ENCODE data around the gene BCAS1. TPM values are rescaled to one million over a fixed set of nuclear protein-coding genes. Genes with fewer than 3 reads are reported as not detected.

The BCAS1 gene
- total RNA-seq, 5 donors from 2014 or later (not counting 1 experiment from before 2014, with no cell fraction given) = 0.26 to 0.76 (median 0.51) TPM; not detected in 1

- ChIA-PET CTCF (no interaction called here), POLR2A (no interaction called here)
- Histone ChIP-seq H3K4me1 (ENCODE audit: control insufficient read depth in 1 of 2, extremely low read depth in 1 of 2, insufficient read depth in 2 of 2, low read length in 2 of 2) (no peaks in the 10 kb centered on the region), H3K27me3 (replicated peaks in 1 of 2; ENCODE audit: control insufficient read depth in 2 of 2, extremely low read depth in 1 of 2, insufficient read depth in 2 of 2, low read length in 1 of 2) (peaks cover 2% of the 10 kb centered on the region in 2 experiments), H3K9me3 (no peaks in the 10 kb centered on the region), H3K4me3 (ENCODE audit: control insufficient read depth in 1 of 2, extremely low read depth in 1 of 2, low read length in 1 of 2) (no peak overlapping the region), H3K27ac (ENCODE audit: low read length) (no peak overlapping the region), H3K36me3 (ENCODE audit: control insufficient read depth in 2 of 2, extremely low read depth in 1 of 2, insufficient read depth in 1 of 2, low read length in 1 of 2) (no peaks in the 10 kb centered on the region)
- no peaks in the 10 kb centered on the region for H3K36me3 Mint-ChIP-seq
- H3K27me3 Mint-ChIP-seq = peaks cover 13 to 15% of the 10 kb centered on the region in 2 donors
- DNase-seq = no peak
- no peak for ATAC-seq (replicated peaks in 1 of 4)
- H3K9me3 Mint-ChIP-seq = peaks cover 0 to 3% (median 3%) of the 10 kb centered on the region in 3 donors
- WGBS (ENCODE audit: insufficient coverage) = no CpG with 5 or more reads among the region's 1 CpG
- no peak overlapping the region for H3K4me3 Mint-ChIP-seq
- no peaks in the 10 kb centered on the region for H3K4me1 Mint-ChIP-seq
- no peak overlapping the region for H3K27ac Mint-ChIP-seq
Observed at GRCh38 chr20:54108817-54109216, 38.4 kb upstream of the BCAS1 start.

- POLR2A ChIA-PET = no interaction called here
- Histone ChIP-seq H3K27me3 (replicated peaks in 1 of 2; ENCODE audit: control insufficient read depth in 2 of 2, extremely low read depth in 1 of 2, insufficient read depth in 2 of 2, low read length in 1 of 2) (peaks cover 2% of the 10 kb centered on the region in 2 experiments), H3K9me3 (no peaks in the 10 kb centered on the region), H3K36me3 (ENCODE audit: control insufficient read depth in 2 of 2, extremely low read depth in 1 of 2, insufficient read depth in 1 of 2, low read length in 1 of 2) (no peaks in the 10 kb centered on the region), H3K4me1 (ENCODE audit: control insufficient read depth in 1 of 2, extremely low read depth in 1 of 2, insufficient read depth in 2 of 2, low read length in 2 of 2) (no peaks in the 10 kb centered on the region), H3K27ac (ENCODE audit: low read length) (no peak overlapping the region), H3K4me3 (ENCODE audit: control insufficient read depth in 1 of 2, extremely low read depth in 1 of 2, low read length in 1 of 2) (no peak overlapping the region)
- Mint-ChIP-seq H3K4me3 (no peak overlapping the region), H3K27me3 (peaks cover 9 to 10% of the 10 kb centered on the region in 2 donors), H3K9me3 (peaks cover 0 to 3% (median 3%) of the 10 kb centered on the region in 3 donors), H3K36me3 (no peaks in the 10 kb centered on the region), H3K4me1 (no peaks in the 10 kb centered on the region), H3K27ac (no peak overlapping the region)
- no peak for ATAC-seq (replicated peaks in 1 of 4)
- CTCF ChIA-PET = no interaction called here
- DNase-seq = no peak
Observed at GRCh38 chr20:54108326-54108642, 37.9 kb upstream of the BCAS1 start.

- POLR2A ChIA-PET = no interaction called here
- H3K4me1 ChIP-seq (ENCODE audit: control insufficient read depth in 1 of 2, extremely low read depth in 1 of 2, insufficient read depth in 2 of 2, low read length in 2 of 2) = no peaks in the 10 kb centered on the region
- Mint-ChIP-seq H3K27me3 (peaks cover 8 to 9% of the 10 kb centered on the region in 2 donors), H3K4me1 (no peaks in the 10 kb centered on the region), H3K4me3 (no peak overlapping the region), H3K36me3 (no peaks in the 10 kb centered on the region), H3K9me3 (peaks cover 0 to 3% (median 3%) of the 10 kb centered on the region in 3 donors), H3K27ac (no peak overlapping the region)
- CTCF ChIA-PET = no interaction called here
- DNase-seq (no peak), ATAC-seq (replicated peaks in 1 of 4) (no peak)
- peaks cover 2% of the 10 kb centered on the region in 2 experiments for H3K27me3 ChIP-seq (replicated peaks in 1 of 2; ENCODE audit: control insufficient read depth in 2 of 2, extremely low read depth in 1 of 2, insufficient read depth in 2 of 2, low read length in 1 of 2)
- H3K36me3 ChIP-seq (ENCODE audit: control insufficient read depth in 2 of 2, extremely low read depth in 1 of 2, insufficient read depth in 1 of 2, low read length in 1 of 2) = no peaks in the 10 kb centered on the region
- no peak overlapping the region for H3K27ac ChIP-seq (ENCODE audit: low read length)
- WGBS (ENCODE audit: insufficient coverage) = 78% methylated on average over 4 of the region's 7 CpGs
- H3K9me3 ChIP-seq = no peaks in the 10 kb centered on the region
- H3K4me3 ChIP-seq (ENCODE audit: control insufficient read depth in 1 of 2, extremely low read depth in 1 of 2, low read length in 1 of 2) = no peak overlapping the region
Observed at GRCh38 chr20:54107600-54108325, 37.4 kb upstream of the BCAS1 start.

- no peak overlapping the region for H3K27ac ChIP-seq (ENCODE audit: low read length)
- H3K4me3 ChIP-seq (ENCODE audit: control insufficient read depth in 1 of 2, extremely low read depth in 1 of 2, low read length in 1 of 2) = no peak overlapping the region
- no peak for DNase-seq
- peaks cover 2% of the 10 kb centered on the region in 2 experiments for H3K27me3 ChIP-seq (replicated peaks in 1 of 2; ENCODE audit: control insufficient read depth in 2 of 2, extremely low read depth in 1 of 2, insufficient read depth in 2 of 2, low read length in 1 of 2)
- Mint-ChIP-seq H3K27ac (no peak overlapping the region), H3K4me3 (no peak overlapping the region), H3K27me3 (peaks cover 8 to 10% of the 10 kb centered on the region in 2 donors), H3K36me3 (no peaks in the 10 kb centered on the region), H3K4me1 (no peaks in the 10 kb centered on the region), H3K9me3 (peaks cover 0 to 3% (median 3%) of the 10 kb centered on the region in 3 donors)
- H3K9me3 ChIP-seq = no peaks in the 10 kb centered on the region
- POLR2A ChIA-PET = no interaction called here
- CTCF ChIA-PET = interaction anchor here in 1 of 2 donors (1.4 kb wide), 1 partner anchor 62 kb away, joined by 5 read pairs; no protein-coding TSS in a partner anchor
- ATAC-seq (replicated peaks in 1 of 4) = no peak
- H3K4me1 ChIP-seq (ENCODE audit: control insufficient read depth in 1 of 2, extremely low read depth in 1 of 2, insufficient read depth in 2 of 2, low read length in 2 of 2) = no peaks in the 10 kb centered on the region
- no CpG with 5 or more reads among the region's 2 CpGs for WGBS (ENCODE audit: insufficient coverage)
- no peaks in the 10 kb centered on the region for H3K36me3 ChIP-seq (ENCODE audit: control insufficient read depth in 2 of 2, extremely low read depth in 1 of 2, insufficient read depth in 1 of 2, low read length in 1 of 2)
Observed at GRCh38 chr20:54107181-54107580, 36.8 kb upstream of the BCAS1 start.

GRCh38 chr20:54106162-54106561, 35.8 kb upstream of the BCAS1 start:
- Mint-ChIP-seq H3K27ac (no peak overlapping the region), H3K9me3 (no peaks in the 10 kb centered on the region), H3K36me3 (no peaks in the 10 kb centered on the region), H3K4me3 (no peak overlapping the region), H3K27me3 (peaks cover 4 to 10% of the 10 kb centered on the region in 2 donors), H3K4me1 (no peaks in the 10 kb centered on the region)
- Histone ChIP-seq H3K4me1 (ENCODE audit: control insufficient read depth in 1 of 2, extremely low read depth in 1 of 2, insufficient read depth in 2 of 2, low read length in 2 of 2) (no peaks in the 10 kb centered on the region), H3K9me3 (no peaks in the 10 kb centered on the region), H3K27ac (ENCODE audit: low read length) (no peak overlapping the region), H3K36me3 (ENCODE audit: control insufficient read depth in 2 of 2, extremely low read depth in 1 of 2, insufficient read depth in 1 of 2, low read length in 1 of 2) (no peaks in the 10 kb centered on the region), H3K27me3 (replicated peaks in 1 of 2; ENCODE audit: control insufficient read depth in 2 of 2, extremely low read depth in 1 of 2, insufficient read depth in 2 of 2, low read length in 1 of 2) (peaks cover 2% of the 10 kb centered on the region in 2 experiments), H3K4me3 (ENCODE audit: control insufficient read depth in 1 of 2, extremely low read depth in 1 of 2, low read length in 1 of 2) (no peak overlapping the region)
- DNase-seq (no peak), ATAC-seq (replicated peaks in 1 of 4) (no peak)
- WGBS (ENCODE audit: insufficient coverage) = 75% methylated on average over 1 of the region's 4 CpGs
- POLR2A ChIA-PET = interaction anchor here in 1 of 2 donors (0.6 kb wide), 1 partner anchor 997 kb away, joined by 3 read pairs; no protein-coding TSS in a partner anchor
- CTCF ChIA-PET = interaction anchor here (0.8 to 1.5 kb wide), 4 partner anchors 9 to 94 kb away, joined by 3 to 7 read pairs (median 4); no protein-coding TSS in a partner anchor

GRCh38 chr20:54105653-54106052, 35.3 kb upstream of the BCAS1 start:
- no peak overlapping the region for H3K27ac ChIP-seq (ENCODE audit: low read length)
- H3K36me3 ChIP-seq (ENCODE audit: control insufficient read depth in 2 of 2, extremely low read depth in 1 of 2, insufficient read depth in 1 of 2, low read length in 1 of 2) = no peaks in the 10 kb centered on the region
- H3K9me3 ChIP-seq = no peaks in the 10 kb centered on the region
- H3K4me1 ChIP-seq (ENCODE audit: control insufficient read depth in 1 of 2, extremely low read depth in 1 of 2, insufficient read depth in 2 of 2, low read length in 2 of 2) = no peaks in the 10 kb centered on the region
- H3K4me1 Mint-ChIP-seq = no peaks in the 10 kb centered on the region
- no CpG with 5 or more reads among the region's 4 CpGs for WGBS (ENCODE audit: insufficient coverage)
- POLR2A ChIA-PET = interaction anchor here in 1 of 2 donors (0.6 kb wide), 1 partner anchor 997 kb away, joined by 3 read pairs; no protein-coding TSS in a partner anchor
- no peaks in the 10 kb centered on the region for H3K9me3 Mint-ChIP-seq
- CTCF ChIA-PET = interaction anchor here (0.8 to 1.5 kb wide), 3 partner anchors 9 to 95 kb away, joined by 3 to 7 read pairs (median 4); no protein-coding TSS in a partner anchor
- peaks cover 0 to 2% of the 10 kb centered on the region in 2 experiments for H3K27me3 ChIP-seq (replicated peaks in 1 of 2; ENCODE audit: control insufficient read depth in 2 of 2, extremely low read depth in 1 of 2, insufficient read depth in 2 of 2, low read length in 1 of 2)
- no peak overlapping the region for H3K4me3 ChIP-seq (ENCODE audit: control insufficient read depth in 1 of 2, extremely low read depth in 1 of 2, low read length in 1 of 2)
- no peak for DNase-seq
- H3K4me3 Mint-ChIP-seq = no peak overlapping the region
- no peak overlapping the region for H3K27ac Mint-ChIP-seq
- H3K36me3 Mint-ChIP-seq = no peaks in the 10 kb centered on the region
- ATAC-seq (replicated peaks in 1 of 4) = no peak
- peaks cover 4 to 10% of the 10 kb centered on the region in 2 donors for H3K27me3 Mint-ChIP-seq

Data from T-cell (primary cell).